HepG2 (cell line): Measurements from ENCODE around the gene TALDO1. TPM values are rescaled to one million over a fixed set of nuclear protein-coding genes. Genes with fewer than 3 reads are reported as not detected.
A peak's percentile ranks its signal among the peaks of the same experiment; 100 is the strongest.

ENCODE experiments used
- CSRNP2 ChIP-seq: sonication (generic); formaldehyde crosslinking; conservative IDR thresholded peaks from 2 replicates; pipeline ENCODE4 v1.8.0; 2022; ENCODE audit warnings: low read depth, missing genetic modification reagents
- KLF12 ChIP-seq: sonication (generic); formaldehyde crosslinking; IDR thresholded peaks from 2 replicates; pipeline ENCODE4 v1.4.0; 2020; ENCODE audit warnings: missing genetic modification reagents, borderline replicate concordance
- MED13 ChIP-seq: sonication (generic); formaldehyde crosslinking; IDR thresholded peaks from 2 replicates; pipeline ENCODE4 v1.5.0; 2020; ENCODE audit warnings: missing genetic modification reagents
- MNT ChIP-seq: fragments of 450-650 bp; IDR thresholded peaks from 2 replicates; pipeline ENCODE4 v1.6.1; 2016
- RBFOX2 ChIP-seq: fragments of 200-400 bp; formaldehyde crosslinking; IDR thresholded peaks from 2 replicates; pipeline ENCODE4 v1.6.1; 2017; ENCODE audit warnings: low read depth, mild to moderate bottlenecking, low read length
- SIX4 ChIP-seq: sonication (generic); formaldehyde crosslinking; IDR thresholded peaks from 2 replicates; pipeline ENCODE4 v1.4.0; 2020; ENCODE audit warnings: missing genetic modification reagents
- STAT6 ChIP-seq: sonication (generic); formaldehyde crosslinking; IDR thresholded peaks from 2 replicates; pipeline ENCODE4 v1.4.0; 2020; ENCODE audit warnings: missing genetic modification reagents, mild to moderate bottlenecking, borderline replicate concordance
- TRIM22 ChIP-seq: fragments of 450-650 bp; IDR thresholded peaks from 2 replicates; pipeline ENCODE4 v1.6.1; 2017
- YEATS4 ChIP-seq: sonication (generic); formaldehyde crosslinking; IDR thresholded peaks from 2 replicates; pipeline ENCODE4 v1.4.0; 2020; ENCODE audit warnings: missing genetic modification reagents, borderline replicate concordance
- ZBTB42 ChIP-seq: sonication (generic); formaldehyde crosslinking; IDR thresholded peaks from 2 replicates; pipeline ENCODE4 v1.5.0; 2020; ENCODE audit warnings: mild to moderate bottlenecking, missing genetic modification reagents
- ZNF329 ChIP-seq: sonication (generic); formaldehyde crosslinking; IDR thresholded peaks from 2 replicates; pipeline ENCODE4 v1.9.0; 2021; ENCODE audit warnings: low read depth, mild to moderate bottlenecking, missing genetic modification reagents
- ZNF362 ChIP-seq: sonication (generic); formaldehyde crosslinking; IDR thresholded peaks from 2 replicates; pipeline ENCODE4 v1.4.0; 2020; ENCODE audit warnings: missing genetic modification reagents, mild to moderate bottlenecking, borderline replicate concordance
- ZNF549 ChIP-seq: sonication (generic); formaldehyde crosslinking; IDR thresholded peaks from 2 replicates; pipeline ENCODE4 v1.5.0; 2020; ENCODE audit warnings: missing genetic modification reagents
- ZNF576 ChIP-seq: sonication (generic); formaldehyde crosslinking; IDR thresholded peaks from 2 replicates; pipeline ENCODE4 v1.4.0; 2020; ENCODE audit warnings: mild to moderate bottlenecking, missing genetic modification reagents
- polyA plus RNA-seq, 8 experiments: library from polyadenylated mRNA; depleted of rRNA in 3 of 8; stranded (reverse) in 7 of 8; unstranded in 1 of 8; fragments of >200 nt; fragmentation: Illumina TruSeq in 4 of 8; extraction: Trizol in 4 of 8; gene quantifications; 2 replicates each; pipeline versions ENCODE4 v1.2.1 to v1.2.3, GENCODE V29; 2011 to 2016; ENCODE audit warnings: low read depth in 4 of 8, missing spikeins in 1 of 8, mixed read lengths in 1 of 8; ENCODE audit not compliant: insufficient read depth in 1 of 8
- total RNA-seq, 5 experiments: library from RNA; depleted of rRNA; stranded (reverse); fragments of >200 nt; fragmentation: Illumina TruSeq; extraction: Trizol; gene quantifications; 2 replicates each; pipeline ENCODE4 v1.2.3, GENCODE V29; 2016; ENCODE audit warnings: low read depth in 1 of 5
- TF ChIP-seq, protein P1 (sequence below): sonication (generic); formaldehyde crosslinking; IDR thresholded peaks from 2 replicates; pipeline ENCODE4 v1.5.1; 2020; ENCODE audit warnings: missing genetic modification reagents, mild to moderate bottlenecking, borderline replicate concordance
- TF ChIP-seq, protein P2 (sequence below): sonication (generic); formaldehyde crosslinking; IDR thresholded peaks from 2 replicates; pipeline ENCODE4 v1.8.1; 2023; ENCODE audit warnings: mild to moderate bottlenecking, moderate library complexity, missing genetic modification reagents

Gene TALDO1
- total and polyA plus RNA-seq, 2 of the 13 experiments (the other 11 are each of a cell fraction or from before 2014, with no cell fraction given): 107 to 240 TPM

GRCh38 chr11:704781-705645, 42.3 kb upstream of the TALDO1 start (continued):
- no peak for TF ChIP-seq CSRNP2 (CRISPR knock-in tag)
- no peak for TF ChIP-seq TRIM22
- peak; percentile 83; the same call in 1 of the 2 replicates for TF ChIP-seq KLF12
- TF ChIP-seq SIX4 (CRISPR knock-in tag): peak; percentile 9
- TF ChIP-seq RBFOX2: peak; percentile 92
- TF ChIP-seq, protein P1, sequence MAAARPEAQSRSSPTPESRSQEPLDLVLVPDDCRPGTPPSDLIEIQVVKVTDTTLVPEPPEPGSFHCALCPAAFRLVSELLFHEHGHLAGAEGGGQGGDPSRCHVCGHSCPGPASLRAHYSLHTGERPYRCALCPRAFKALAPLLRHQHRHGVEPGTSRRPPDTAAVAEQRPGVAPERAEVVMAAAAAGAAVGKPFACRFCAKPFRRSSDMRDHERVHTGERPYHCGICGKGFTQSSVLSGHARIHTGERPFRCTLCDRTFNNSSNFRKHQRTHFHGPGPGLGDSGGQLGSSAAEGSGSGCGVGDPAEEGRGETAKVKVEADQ (CRISPR knock-in tag): no peak; the same call in 1 of the 2 replicates
- TF ChIP-seq, protein P2, sequence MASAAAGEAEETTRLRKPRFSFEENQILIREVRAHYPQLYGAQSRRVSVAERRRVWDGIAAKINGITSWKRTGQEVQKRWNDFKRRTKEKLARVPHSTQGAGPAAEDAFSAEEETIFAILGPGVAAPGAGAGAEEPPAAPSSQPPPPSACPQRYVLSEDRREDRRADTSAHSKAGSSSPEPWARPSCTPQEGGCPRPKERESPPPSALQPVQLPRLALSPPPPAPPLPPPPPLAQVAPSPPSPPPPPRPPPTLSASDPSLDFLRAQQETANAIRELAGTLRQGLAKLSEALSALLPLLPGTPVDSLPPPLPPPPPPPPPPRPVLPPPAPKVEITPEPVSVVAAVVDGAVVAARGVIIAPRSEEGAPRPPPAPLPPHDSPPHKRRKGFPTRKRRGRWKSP: no peak; the same call in 1 of the 2 replicates
- 0 out of 2 replicates have a peak, but pooled peaks have one; percentile 70 for TF ChIP-seq MED13
- TF ChIP-seq ZNF576 (CRISPR knock-in tag): no peak; the same call in 1 of the 2 replicates
- TF ChIP-seq ZNF329 (CRISPR knock-in tag): peak; percentile 63; the same call in 1 of the 2 replicates
- TF ChIP-seq ZBTB42 (CRISPR knock-in tag): 0 out of 2 replicates have a peak, but pooled peaks have one; percentile 60
- peak; percentile 68 for TF ChIP-seq MNT
- TF ChIP-seq ZNF362 (CRISPR knock-in tag): no peak
- TF ChIP-seq STAT6: peak; percentile 94; the same call in 1 of the 2 replicates
- TF ChIP-seq YEATS4 (CRISPR knock-in tag): peak; percentile 81; the same call in 1 of the 2 replicates
- TF ChIP-seq ZNF549: no peak
